PC-9 (cell line): ENCODE measurements around the gene C15orf40. TPM values are rescaled to one million over a fixed set of nuclear protein-coding genes. Genes with fewer than 3 reads are reported as not detected.

Experiments
- BruUV-seq: library from RNA; stranded (reverse); fragments of 400-500 nt; replicated peaks from 2 replicates; lab custom pipeline; 2021; lab: Mats Ljungman, UMichigan
- CTCF ChIA-PET: fragments of 300-600 bp; sonication (Branson Sonifier 250); formaldehyde crosslinking; loops from one replicate; lab custom pipeline; 2022; ENCODE audit warnings: antibody characterized with exemption; lab: Charles Lee
- POLR2A ChIA-PET: fragments of 300-600 bp; sonication (Branson Sonifier 250); formaldehyde crosslinking; loops from one replicate; lab custom pipeline; 2022; ENCODE audit warnings: antibody characterized with exemption; ENCODE audit not compliant: unreplicated experiment; lab: Charles Lee
- DNase-seq, 2 experiments: peaks; one replicate each; pipeline versions ENCODE4 v3.0.0 to v3.0.0-alpha.2; 2015 to 2022; ENCODE audit warnings: mixed read lengths in 1 of 2
- H2AFZ ChIP-seq: fragments of 200-600 bp; sonication (generic); 2 replicates; pipeline ENCODE4 v1.8.1; 2017; ENCODE audit warnings: antibody characterized with exemption
- H3F3A ChIP-seq: fragments of 200-600 bp; sonication (generic); 2 replicates; pipeline ENCODE4 v1.8.1; 2017; ENCODE audit warnings: antibody characterized with exemption, mild to moderate bottlenecking, low read depth; ENCODE audit not compliant: insufficient read depth
- H3K27ac ChIP-seq: fragments of 200-600 bp; sonication (generic); 2 replicates; pipeline ENCODE4 v1.6.1; 2016; ENCODE audit warnings: mixed run types
- H3K27me3 ChIP-seq: fragments of 200-600 bp; sonication (generic); 2 replicates; pipeline ENCODE4 v1.6.1; 2016; ENCODE audit warnings: low read depth, mixed run types; ENCODE audit not compliant: insufficient read depth
- H3K36me3 ChIP-seq: fragments of 200-600 bp; sonication (generic); 2 replicates; pipeline ENCODE4 v1.6.1; 2016; ENCODE audit warnings: low read depth, mixed run types
- H3K4me1 ChIP-seq: fragments of 200-600 bp; sonication (generic); replicated peaks from 2 replicates; pipeline ENCODE4 v1.6.1; 2016; ENCODE audit warnings: mixed run types; ENCODE audit not compliant: insufficient read depth
- H3K4me2 ChIP-seq: fragments of 200-600 bp; sonication (generic); 2 replicates; pipeline ENCODE4 v1.6.1; 2017; ENCODE audit warnings: mixed run types
- H3K4me3 ChIP-seq: fragments of 200-600 bp; sonication (generic); 2 replicates; pipeline ENCODE4 v1.6.1; 2016; ENCODE audit warnings: mixed run types
- H3K79me2 ChIP-seq: fragments of 200-600 bp; sonication (generic); 2 replicates; pipeline ENCODE4 v1.6.1; 2017; ENCODE audit warnings: low read depth, mixed run types
- H3K9me2 ChIP-seq: fragments of 200-600 bp; sonication (generic); 2 replicates; pipeline ENCODE4 v1.8.1; 2017; ENCODE audit warnings: mild to moderate bottlenecking; ENCODE audit not compliant: insufficient read depth
- H3K9me3 ChIP-seq: fragments of 200-600 bp; sonication (generic); 2 replicates; pipeline ENCODE4 v1.8.1; 2016; ENCODE audit warnings: low read depth; ENCODE audit not compliant: insufficient read depth
- H4K20me1 ChIP-seq: fragments of 200-600 bp; sonication (generic); 2 replicates; pipeline ENCODE4 v1.8.1; 2017; ENCODE audit not compliant: insufficient read depth
- CTCF ChIP-seq: fragments of 200-600 bp; sonication (generic); conservative IDR thresholded peaks from 2 replicates; pipeline ENCODE4 v1.6.1; 2017; ENCODE audit warnings: mixed run types, antibody characterized with exemption, mild to moderate bottlenecking, moderate library complexity
- EZH2 ChIP-seq: fragments of 200-600 bp; sonication (generic); IDR thresholded peaks from 2 replicates; pipeline ENCODE4 v1.8.0; 2017; ENCODE audit warnings: antibody characterized with exemption, low read depth
- intact Hi-C: fragments of 100-400 bp; cut with micrococcal nuclease; formaldehyde crosslinking; loops from one replicate; pipeline ENCODE4 v1.10.0; 2022; ENCODE audit not compliant: unreplicated experiment
- total RNA-seq: library from RNA; stranded (reverse); gene quantifications from 2 replicates; pipeline ENCODE4 v1.2.3, GENCODE V29; 2021

Gene C15orf40
- total RNA-seq, 1 experiment from 2014 or later: 21.2 TPM

GRCh38 chr15:82969353-82969752 is 42.1 kb downstream of the C15orf40 start:
- Histone ChIP-seq H3K9me3 (no peaks in the 10 kb centered on the region), H2AFZ (no peak overlapping the region), H4K20me1 (no peaks in the 10 kb centered on the region), H3K4me2 (no peak overlapping the region), H3K9me2 (no peaks in the 10 kb centered on the region), H3K36me3 (no peaks in the 10 kb centered on the region), H3F3A (no peaks in the 10 kb centered on the region), H3K27me3 (no peaks in the 10 kb centered on the region; the same call in 1 of the 2 replicates), H3K4me1 (no peaks in the 10 kb centered on the region), H3K79me2 (no peaks in the 10 kb centered on the region), H3K27ac (no peak overlapping the region), H3K4me3 (no peak overlapping the region)
- ChIA-PET POLR2A (no interaction called here), CTCF (no interaction called here)
- DNase-seq: no peak
- intact Hi-C loops: no loop called here
- TF ChIP-seq CTCF: no peak
- no peak for TF ChIP-seq EZH2
- no TSS peak for BruUV-seq

GRCh38 chr15:82968066-82968465 is 43.4 kb downstream of the C15orf40 start:
- Histone ChIP-seq H3K9me2 (no peaks in the 10 kb centered on the region), H3F3A (no peaks in the 10 kb centered on the region), H2AFZ (no peak overlapping the region), H3K27ac (no peak overlapping the region), H3K79me2 (no peaks in the 10 kb centered on the region), H3K36me3 (no peaks in the 10 kb centered on the region), H3K9me3 (no peaks in the 10 kb centered on the region), H4K20me1 (no peaks in the 10 kb centered on the region), H3K27me3 (no peaks in the 10 kb centered on the region; the same call in 1 of the 2 replicates), H3K4me2 (no peak overlapping the region), H3K4me1 (no peaks in the 10 kb centered on the region), H3K4me3 (no peak overlapping the region)
- intact Hi-C loops: no loop called here
- DNase-seq: no peak
- CTCF ChIA-PET: no interaction called here
- POLR2A ChIA-PET: no interaction called here
- BruUV-seq: no TSS peak
- TF ChIP-seq EZH2 (no peak), CTCF (no peak)

- TF ChIP-seq CTCF (no peak), EZH2 (no peak)
- no TSS peak for BruUV-seq
- ChIA-PET POLR2A (interaction anchor here (0.7 kb wide), 1 partner anchor 1963 kb away, joined by 4 read pairs; no protein-coding TSS in a partner anchor), CTCF (no interaction called here)
- H3K36me3 ChIP-seq: no peaks in the 10 kb centered on the region
- H3K4me1 ChIP-seq: no peaks in the 10 kb centered on the region
- no peaks in the 10 kb centered on the region for H3K9me2 ChIP-seq
- H3K27ac ChIP-seq: no peak overlapping the region
- H3F3A ChIP-seq: no peaks in the 10 kb centered on the region
- H3K4me3 ChIP-seq: no peak overlapping the region
- no peaks in the 10 kb centered on the region for H3K9me3 ChIP-seq
- H4K20me1 ChIP-seq: no peaks in the 10 kb centered on the region
- H3K79me2 ChIP-seq: no peaks in the 10 kb centered on the region
- DNase-seq: no peak
- no peaks in the 10 kb centered on the region; the same call in 1 of the 2 replicates for H3K27me3 ChIP-seq
- intact Hi-C loops: no loop called here
- no peak overlapping the region for H2AFZ ChIP-seq
- no peak overlapping the region for H3K4me2 ChIP-seq
Observed at GRCh38 chr15:82966671-82967071, 44.8 kb downstream of the C15orf40 start.
